Breast epithelium (tissue), 4 donors: ENCODE data around the gene SNAP47. TPM values are rescaled to one million over a fixed set of nuclear protein-coding genes. Genes with fewer than 3 reads are reported as not detected.

Source experiments
- DNase-seq, 2 donors: peaks; one replicate each; pipeline ENCODE4 v3.0.0-alpha.2; 2019; ENCODE audit warnings: low spot score in 2 of 2
- H3K27ac ChIP-seq, 2 donors: fragments of 200-600 bp; sonication (generic) in 1 of 2; one replicate each; pipeline ENCODE4 v1.5.1; 2016 to 2019; ENCODE audit warnings: mild to moderate bottlenecking in 1 of 2
- H3K27me3 ChIP-seq, 2 donors: fragments of 200-600 bp; sonication (generic) in 1 of 2; one replicate each; pipeline versions ENCODE4 v1.5.1 to v1.6.0; 2017 to 2019; ENCODE audit warnings: control low read depth in 1 of 2, mild to moderate bottlenecking in 1 of 2
- H3K36me3 ChIP-seq: fragments of 200-600 bp; one replicate; pipeline ENCODE4 v1.5.1; 2019
- H3K4me1 ChIP-seq, 2 donors: fragments of 200-600 bp; sonication (generic); one replicate each; pipeline ENCODE4 v1.5.1; 2016 to 2019; ENCODE audit warnings: control low read depth in 1 of 2
- H3K4me3 ChIP-seq, 3 donors: fragments of 200-600 bp; sonication (generic); 1 replicate in 2 of 3; 2 replicates in 1 of 3; pipeline ENCODE4 v1.5.1; 2016 to 2019; ENCODE audit warnings: mild to moderate bottlenecking in 3 of 3, moderate library complexity in 2 of 3
- H3K9me3 ChIP-seq, 2 donors: fragments of 200-600 bp; sonication (generic) in 1 of 2; one replicate each; pipeline ENCODE4 v1.5.1; 2016 to 2019; ENCODE audit warnings: control low read depth in 1 of 2
- CTCF ChIP-seq, 3 donors: fragments of 450-650 bp; IDR thresholded peaks; one replicate each; pipeline ENCODE4 v1.5.1; 2016 to 2017; ENCODE audit warnings: antibody characterized with exemption in 3 of 3, mild to moderate bottlenecking in 3 of 3, moderate library complexity in 3 of 3
- POLR2A ChIP-seq: fragments of 450-650 bp; IDR thresholded peaks from one replicate; pipeline ENCODE4 v1.6.1; 2016; ENCODE audit warnings: antibody characterized with exemption, mild to moderate bottlenecking, moderate library complexity
- POLR2AphosphoS5 ChIP-seq, 3 donors: sonication (generic); formaldehyde crosslinking; IDR thresholded peaks; one replicate each; pipeline ENCODE4 v1.6.1; 2017; ENCODE audit warnings: antibody characterized with exemption in 3 of 3
- intact Hi-C: fragments of 100-400 bp; cut with DNase I; formaldehyde crosslinking; loops from one replicate; pipeline ENCODE4 v1.15.1; 2023; ENCODE audit warnings: low total_unique reads
- total RNA-seq, 3 donors: library from RNA; depleted of rRNA; stranded (reverse); fragments of >200 nt; gene quantifications; one replicate each; pipeline ENCODE4 v1.1.0, GENCODE V29; 2016

SNAP47 gene
- total RNA-seq, 3 donors from 2014 or later, result 28.3 to 60.3 (median 52.1) TPM

GRCh38 chr1:227790034-227790400 is 54.8 kb downstream of the SNAP47 start:
- no peaks in the 10 kb centered on the region for H3K9me3 ChIP-seq
- no peak overlapping the region for H3K4me3 ChIP-seq
- intact Hi-C loops, result no loop called here
- no peak for DNase-seq
- no peak overlapping the region for H3K27ac ChIP-seq
- H3K36me3 ChIP-seq, result no peaks in the 10 kb centered on the region
- peaks cover 14 to 15% of the 10 kb centered on the region in 2 donors for H3K4me1 ChIP-seq
- no peak for TF ChIP-seq CTCF (IDR thresholded peaks at IDR 0.05)
- TF ChIP-seq POLR2AphosphoS5 (IDR thresholded peaks at IDR 0.05), result no peak
- TF ChIP-seq POLR2A, result no peak
- no peaks in the 10 kb centered on the region for H3K27me3 ChIP-seq

GRCh38 chr1:227790868-227791267 is 55.6 kb downstream of the SNAP47 start:
- DNase-seq, result no peak
- TF ChIP-seq CTCF (IDR thresholded peaks at IDR 0.05) (no peak), POLR2A (no peak), POLR2AphosphoS5 (IDR thresholded peaks at IDR 0.05) (no peak)
- no peak overlapping the region for H3K27ac ChIP-seq
- H3K9me3 ChIP-seq, result no peaks in the 10 kb centered on the region
- H3K4me1 ChIP-seq, result peaks cover 14 to 15% of the 10 kb centered on the region in 2 donors
- intact Hi-C loops, result no loop called here
- H3K36me3 ChIP-seq, result no peaks in the 10 kb centered on the region
- H3K27me3 ChIP-seq, result no peaks in the 10 kb centered on the region
- H3K4me3 ChIP-seq, result no peak overlapping the region

GRCh38 chr1:227791425-227792143 is 56.3 kb downstream of the SNAP47 start:
- Histone ChIP-seq H3K4me3 (no peak overlapping the region), H3K4me1 (peaks cover 11 to 14% of the 10 kb centered on the region in 2 donors), H3K36me3 (no peaks in the 10 kb centered on the region), H3K27me3 (no peaks in the 10 kb centered on the region), H3K27ac (no peak overlapping the region), H3K9me3 (no peaks in the 10 kb centered on the region)
- intact Hi-C loops, result no loop called here
- no peak for TF ChIP-seq POLR2A
- no peak for TF ChIP-seq POLR2AphosphoS5 (IDR thresholded peaks at IDR 0.05)
- no peak for TF ChIP-seq CTCF (IDR thresholded peaks at IDR 0.05)
- DNase-seq, result no peak

GRCh38 chr1:227792216-227793078 is 57.2 kb downstream of the SNAP47 start:
- no peak for DNase-seq
- no peaks in the 10 kb centered on the region for H3K9me3 ChIP-seq
- H3K4me1 ChIP-seq, result peaks cover 4 to 14% of the 10 kb centered on the region in 2 donors
- TF ChIP-seq POLR2A (no peak), POLR2AphosphoS5 (IDR thresholded peaks at IDR 0.05) (no peak), CTCF (IDR thresholded peaks at IDR 0.05) (no peak)
- peak overlapping the region in 1 of 2 donors; percentile 71 for H3K27ac ChIP-seq
- no peak overlapping the region for H3K4me3 ChIP-seq
- intact Hi-C loops, result no loop called here
- no peaks in the 10 kb centered on the region for H3K27me3 ChIP-seq
- H3K36me3 ChIP-seq, result no peaks in the 10 kb centered on the region
